NCI-H2107 (cell line): Measurements from ENCODE around the gene MRPL57.
"Not testable (repeated sequence)": the region's sequence is repeated elsewhere in the genome, so short reads cannot be mapped to it uniquely, and the experiment has no call there.

Source experiments
- DNase-seq: peaks from one replicate; lab custom pipeline; 2025; lab: John Stamatoyannopoulos, UW

The MRPL57 gene

DNA sequence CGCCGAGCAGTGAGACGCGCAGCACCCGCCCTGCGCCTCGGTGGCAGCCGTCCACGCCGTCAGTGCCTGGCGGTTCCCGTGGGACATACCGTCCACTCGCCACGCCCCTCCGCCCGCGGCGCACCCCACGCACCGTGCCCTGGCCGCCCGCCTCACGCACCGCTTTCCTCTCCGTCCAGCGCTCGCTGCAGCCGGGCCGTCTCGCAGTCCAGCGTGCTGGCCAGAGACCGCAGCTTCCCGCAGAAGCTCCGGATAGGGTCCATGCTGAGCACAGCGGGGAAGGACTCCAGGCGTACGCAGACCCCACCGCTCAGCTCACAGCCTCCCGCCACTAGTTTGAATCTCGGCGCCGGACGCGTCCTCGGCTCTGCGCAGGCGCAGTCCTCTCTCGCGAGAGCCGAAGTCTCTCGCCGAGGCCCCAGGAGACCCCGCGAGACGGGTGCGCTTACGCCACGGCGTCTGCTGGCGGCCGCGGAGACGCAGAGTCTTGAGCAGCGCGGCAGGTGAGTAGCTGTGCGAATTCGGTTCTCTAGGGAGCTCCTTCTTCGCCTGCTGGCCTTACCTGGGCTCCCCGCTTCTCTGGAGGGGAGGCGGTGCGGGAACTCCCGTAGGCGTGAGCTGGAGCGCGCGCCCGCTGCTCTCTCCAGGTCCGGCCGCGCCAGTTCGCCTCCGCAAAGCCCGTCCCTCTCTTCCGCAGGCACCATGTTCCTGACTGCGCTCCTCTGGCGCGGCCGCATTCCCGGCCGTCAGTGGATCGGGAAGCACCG, at the start of gene MRPL57, which contains the start of gene SKA3:
Gene MRPL57, plus strand, starts transcription at position 444 of the 767 bp plus-strand sequence. Its CDS starts 259 bp downstream, at position 703.
Gene SKA3, minus strand, starts transcription at position 338 of the 767 bp plus-strand sequence. Its CDS starts 75 bp downstream, at position 263.
- peak; percentile 83 for DNase-seq

GRCh38 chr13:21130116-21130515, 46.3 kb upstream of the MRPL57 start:
- DNase-seq = no peak

GRCh38 chr13:21133077-21133476, 43.4 kb upstream of the MRPL57 start:
- DNase-seq = no peak

- DNase-seq = no peak
Measured at GRCh38 chr13:21134475-21134874, 42.0 kb upstream of the MRPL57 start.

DNA sequence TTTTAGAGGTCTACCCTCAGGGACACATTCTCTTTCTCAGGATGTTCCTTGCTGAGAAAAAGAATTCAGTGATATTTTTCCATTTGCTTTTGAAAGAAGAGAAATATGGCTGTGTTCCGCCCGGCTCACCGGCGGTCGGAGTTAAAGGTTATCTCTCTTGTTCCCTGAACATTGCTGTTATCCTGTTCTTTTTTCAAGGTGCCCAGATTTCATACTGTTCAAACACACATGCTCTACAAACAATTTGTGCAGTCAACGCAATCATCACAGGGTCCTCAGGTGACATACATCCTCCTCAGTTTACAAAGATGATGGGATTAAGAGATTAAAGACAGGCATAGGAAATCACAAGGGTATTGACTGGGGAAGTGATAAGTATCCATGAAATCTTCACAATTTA, 40.6 kb upstream of the MRPL57 start:
- not testable (repeated sequence) for DNase-seq

GRCh38 chr13:21137696-21138095, 38.8 kb upstream of the MRPL57 start:
- no peak for DNase-seq

GRCh38 chr13:21138561-21138960, 37.9 kb upstream of the MRPL57 start:
- DNase-seq = no peak

- no peak for DNase-seq
Measured at GRCh38 chr13:21139374-21139773, 37.1 kb upstream of the MRPL57 start.

- DNase-seq = no peak
Measured at GRCh38 chr13:21142766-21143165, 33.7 kb upstream of the MRPL57 start.

GRCh38 chr13:21147827-21148226, 28.6 kb upstream of the MRPL57 start:
- DNase-seq = no peak

DNA sequence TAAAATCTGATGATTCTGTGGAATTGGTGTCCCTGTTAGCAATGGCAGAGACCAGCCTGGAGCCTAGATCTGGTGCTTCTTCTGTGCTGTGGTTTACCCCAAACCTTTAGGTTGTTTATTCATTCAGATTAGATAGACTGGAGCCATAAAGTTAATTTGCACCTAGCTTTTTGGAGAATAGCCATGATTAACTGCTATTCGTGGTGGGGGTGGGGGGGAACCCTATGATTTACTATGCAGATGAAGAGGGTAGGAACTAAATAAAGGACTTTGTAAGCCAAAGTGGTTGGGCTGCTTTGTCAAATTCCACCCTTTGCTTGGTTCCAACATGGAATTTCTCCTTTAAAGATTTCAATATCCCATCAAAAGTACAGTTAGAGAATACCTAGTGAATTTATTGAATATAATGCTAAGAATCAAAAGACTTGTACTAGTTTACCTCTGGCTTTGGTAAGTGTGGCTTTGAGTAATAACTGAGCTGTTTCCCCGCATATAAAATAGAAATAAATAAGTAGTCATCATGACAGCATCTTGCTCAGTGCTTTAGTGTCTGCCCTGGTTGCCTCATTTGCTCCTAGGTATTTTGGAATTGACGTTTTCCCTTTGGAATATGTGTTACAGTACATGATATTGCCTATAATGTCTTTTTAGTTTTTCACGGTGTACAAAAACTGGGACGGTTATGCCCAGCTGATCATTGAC, 27.8 kb upstream of the MRPL57 start:
- DNase-seq = no peak

- no peak for DNase-seq
Measured at GRCh38 chr13:21149568-21149967, 26.9 kb upstream of the MRPL57 start.

GRCh38 chr13:21150013-21150412, 26.4 kb upstream of the MRPL57 start:
- no peak for DNase-seq

DNA sequence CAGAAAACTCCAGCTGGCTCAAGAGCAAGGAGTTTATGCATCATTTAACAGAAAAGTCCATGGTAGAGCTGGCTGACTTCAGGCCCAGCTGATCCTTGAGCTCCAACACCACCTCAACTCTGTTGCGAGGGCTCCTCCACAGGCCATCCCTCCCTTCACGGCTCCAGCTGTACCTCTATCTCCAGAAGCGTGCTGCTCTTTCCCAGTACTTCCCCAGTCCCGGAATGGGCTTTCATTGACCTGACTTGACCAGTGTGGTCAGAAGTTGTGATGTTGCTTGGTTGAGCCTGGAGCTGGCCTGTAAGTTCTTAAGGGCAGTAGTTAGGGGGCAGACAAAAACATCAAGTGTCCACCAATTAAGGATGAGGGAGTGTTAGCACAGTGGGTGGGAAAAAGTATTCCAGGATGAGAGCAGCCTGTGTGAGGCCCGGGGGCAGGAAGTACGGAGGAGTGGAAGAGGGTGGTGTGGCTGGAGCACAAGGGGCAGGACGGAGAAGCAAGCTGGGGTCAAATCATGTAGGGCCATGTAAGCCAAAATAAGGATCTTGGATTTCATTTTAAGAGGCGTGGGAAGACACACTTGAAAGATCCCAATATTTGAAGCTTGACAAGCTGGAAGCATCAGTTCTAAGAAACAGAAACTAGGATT, 24.1 kb upstream of the MRPL57 start:
- DNase-seq = no peak

GRCh38 chr13:21164631-21165030, 11.8 kb upstream of the MRPL57 start:
- no peak for DNase-seq

GRCh38 chr13:21165606-21166005, 10.9 kb upstream of the MRPL57 start:
- DNase-seq = not testable (repeated sequence)

DNA sequence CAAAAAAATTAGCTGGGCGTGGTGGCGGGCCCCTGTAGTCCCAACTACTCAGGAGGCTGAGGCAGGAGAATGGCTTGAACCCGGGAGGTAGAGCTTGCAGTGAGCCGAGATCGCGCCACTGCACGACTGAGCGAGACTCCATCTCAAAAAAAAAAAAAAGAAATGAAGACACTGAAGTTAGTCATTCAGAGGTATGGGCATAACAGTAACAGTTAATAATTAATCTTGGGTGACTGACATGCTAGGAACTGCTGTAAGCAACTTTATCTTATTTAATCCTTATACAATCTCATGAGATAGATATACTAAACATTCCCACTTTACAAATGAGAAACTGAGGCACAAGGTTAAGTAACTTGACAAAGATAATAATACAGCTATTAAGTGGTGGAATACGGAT, 5.0 kb upstream of the MRPL57 start:
- no peak for DNase-seq

DNA sequence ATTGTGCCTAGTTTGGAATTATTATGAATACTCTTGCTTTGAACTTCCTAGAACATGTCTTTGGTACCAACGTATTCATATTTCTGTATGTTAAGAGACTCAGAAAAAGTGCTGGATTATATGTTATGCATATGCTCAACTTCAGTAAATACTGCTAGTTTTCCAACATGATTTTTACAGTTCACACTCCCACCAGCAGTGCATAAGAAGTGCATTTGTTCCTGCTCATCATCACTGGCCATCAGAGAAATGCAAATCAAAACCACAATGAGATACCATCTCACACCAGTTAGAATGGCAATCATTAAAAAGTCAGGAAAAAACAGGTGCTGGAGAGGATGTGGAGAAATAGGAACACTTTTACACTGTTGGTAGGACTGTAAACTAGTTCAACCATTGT, 2.7 kb upstream of the MRPL57 start:
- not testable (repeated sequence) for DNase-seq

GRCh38 chr13:21175656-21176214, 723 bp upstream of the MRPL57 start:
- DNase-seq = no peak

DNA sequence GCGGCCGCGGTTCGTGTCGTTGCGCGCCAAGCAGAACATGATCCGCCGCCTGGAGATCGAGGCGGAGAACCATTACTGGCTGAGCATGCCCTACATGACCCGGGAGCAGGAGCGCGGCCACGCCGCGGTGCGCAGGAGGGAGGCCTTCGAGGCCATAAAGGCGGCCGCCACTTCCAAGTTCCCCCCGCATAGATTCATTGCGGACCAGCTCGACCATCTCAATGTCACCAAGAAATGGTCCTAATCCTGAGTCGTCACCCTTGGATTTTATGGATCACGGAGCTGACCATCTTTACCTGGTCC, 475 bp downstream of the MRPL57 start:
- DNase-seq = no peak

DNA sequence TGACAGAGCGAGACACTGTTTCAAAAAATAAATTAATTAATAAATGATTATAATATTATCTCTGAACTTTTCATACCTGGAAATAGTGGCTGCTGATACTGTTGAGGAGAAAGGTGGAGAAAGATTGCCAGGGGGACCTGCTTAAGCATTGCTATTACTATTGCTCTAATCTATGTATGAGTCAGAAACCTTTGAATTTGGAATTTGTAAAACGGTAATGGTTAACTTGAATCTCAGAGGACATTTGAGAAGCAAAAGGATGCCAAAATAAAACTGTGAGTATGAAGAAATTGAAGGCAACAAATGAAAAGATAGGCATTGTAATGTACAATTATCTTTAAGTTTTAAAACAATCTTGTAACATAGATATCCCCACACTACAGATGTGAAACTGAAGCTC, 5.2 kb downstream of the MRPL57 start:
- no peak for DNase-seq

GRCh38 chr13:21186410-21186809, 10.0 kb downstream of the MRPL57 start:
- DNase-seq = not testable (repeated sequence)

DNA sequence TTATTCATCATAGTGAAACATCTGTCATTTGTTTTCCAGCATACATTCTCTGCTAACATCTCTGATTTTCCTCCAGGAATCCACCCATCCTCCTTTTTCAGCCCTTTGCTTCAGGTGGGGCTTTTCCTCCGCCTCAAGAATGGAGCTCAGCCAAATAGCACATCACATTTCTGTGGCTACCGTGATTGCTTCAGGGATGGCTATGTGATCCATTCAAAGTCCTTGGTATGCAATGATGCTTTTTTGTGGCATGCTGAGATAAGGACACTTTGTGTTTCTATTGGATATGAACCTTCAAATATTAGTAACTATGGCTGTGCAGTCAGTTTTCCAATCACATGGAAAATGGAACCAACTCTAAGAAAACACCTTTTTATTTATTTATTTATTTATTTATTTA, 18.3 kb downstream of the MRPL57 start:
- DNase-seq = not testable (repeated sequence)
